ENCODE data around the gene UBTD1. TPM values are rescaled to one million over a fixed set of nuclear protein-coding genes. Genes with fewer than 3 reads are reported as not detected.
A peak's percentile ranks its signal among the peaks of the same experiment; 100 is the strongest.

UBTD1 gene
- total and polyA plus RNA-seq, 8 donors: 16.6 to 41.0 (median 20.6) TPM

DNA sequence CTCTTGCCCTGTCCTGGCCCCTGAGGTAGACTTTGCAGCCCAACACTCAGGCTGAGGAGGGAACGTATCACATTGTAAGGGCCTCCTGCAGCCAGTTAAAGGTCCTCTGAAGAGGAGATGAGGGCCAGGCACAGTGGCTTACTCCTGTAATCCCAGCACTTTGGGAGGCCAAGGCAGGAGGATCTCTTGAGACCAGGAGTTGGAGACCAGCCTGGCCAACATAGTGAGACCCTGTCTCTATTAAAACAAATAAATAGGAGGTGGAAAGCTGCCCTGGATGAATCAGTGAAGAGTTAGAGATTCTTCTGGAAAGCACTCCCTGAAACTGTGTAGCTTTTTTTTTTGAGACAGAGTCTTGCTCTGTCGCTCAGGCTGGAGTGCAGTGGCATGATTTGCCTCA is 88.5 kb downstream of the UBTD1 start:
- no peaks in the 10 kb centered on the region for H3K9me3 ChIP-seq
- H3K36me3 ChIP-seq: no peaks in the 10 kb centered on the region
- no peaks in the 10 kb centered on the region for H3K27me3 ChIP-seq
- TF ChIP-seq, protein P1, sequence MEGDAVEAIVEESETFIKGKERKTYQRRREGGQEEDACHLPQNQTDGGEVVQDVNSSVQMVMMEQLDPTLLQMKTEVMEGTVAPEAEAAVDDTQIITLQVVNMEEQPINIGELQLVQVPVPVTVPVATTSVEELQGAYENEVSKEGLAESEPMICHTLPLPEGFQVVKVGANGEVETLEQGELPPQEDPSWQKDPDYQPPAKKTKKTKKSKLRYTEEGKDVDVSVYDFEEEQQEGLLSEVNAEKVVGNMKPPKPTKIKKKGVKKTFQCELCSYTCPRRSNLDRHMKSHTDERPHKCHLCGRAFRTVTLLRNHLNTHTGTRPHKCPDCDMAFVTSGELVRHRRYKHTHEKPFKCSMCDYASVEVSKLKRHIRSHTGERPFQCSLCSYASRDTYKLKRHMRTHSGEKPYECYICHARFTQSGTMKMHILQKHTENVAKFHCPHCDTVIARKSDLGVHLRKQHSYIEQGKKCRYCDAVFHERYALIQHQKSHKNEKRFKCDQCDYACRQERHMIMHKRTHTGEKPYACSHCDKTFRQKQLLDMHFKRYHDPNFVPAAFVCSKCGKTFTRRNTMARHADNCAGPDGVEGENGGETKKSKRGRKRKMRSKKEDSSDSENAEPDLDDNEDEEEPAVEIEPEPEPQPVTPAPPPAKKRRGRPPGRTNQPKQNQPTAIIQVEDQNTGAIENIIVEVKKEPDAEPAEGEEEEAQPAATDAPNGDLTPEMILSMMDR (IDR thresholded peaks at IDR 0.05): no peak
- intact Hi-C loops (cut with DNase I): no loop called here
- DNase-seq: no peak
- no peak overlapping the region for H3K27ac ChIP-seq
- H3K4me1 ChIP-seq: no peaks in the 10 kb centered on the region
- H3K4me3 ChIP-seq: no peak overlapping the region
- ATAC-seq: no peak

DNA sequence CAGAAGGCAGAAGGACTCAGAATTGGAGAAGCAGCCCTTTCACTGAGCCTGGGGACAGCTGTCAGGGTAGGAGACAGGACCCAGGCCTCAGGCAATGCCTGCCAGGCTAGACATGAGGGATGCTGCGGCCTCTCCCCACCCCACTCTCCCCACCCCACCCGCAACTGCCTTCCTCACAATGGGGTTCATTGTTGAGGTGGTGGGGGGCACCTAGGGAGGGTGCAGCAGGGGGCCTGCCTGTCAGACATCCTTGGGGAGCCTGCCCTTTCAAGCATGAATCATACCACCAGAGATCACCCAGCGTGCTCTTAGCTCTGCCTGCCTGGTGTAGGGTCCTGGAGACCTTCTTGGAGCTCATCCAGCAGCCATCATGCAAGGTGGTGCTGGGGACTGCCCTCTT is 90.8 kb downstream of the UBTD1 start, which contains the start of gene C10orf62:
Gene C10orf62 (plus strand): TSS at position 243 of the 400 bp plus-strand sequence. CDS start 177 bp downstream, outside the sequence.
- no peak within 1 kb of the TSS for H3K27ac ChIP-seq
- DNase-seq (peak in 1 of 4 donors; percentile 20), ATAC-seq (no peak)
- no peaks in the 10 kb centered on the region for H3K36me3 ChIP-seq
- no peaks in the 10 kb centered on the region for H3K9me3 ChIP-seq
- TF ChIP-seq, protein P1 (IDR thresholded peaks at IDR 0.05): no peak
- no peak within 1 kb of the TSS for H3K4me3 ChIP-seq
- intact Hi-C loops (cut with DNase I): no loop called here
- H3K4me1 ChIP-seq: no peaks in the 10 kb centered on the region
- H3K27me3 ChIP-seq: no peaks in the 10 kb centered on the region

DNA sequence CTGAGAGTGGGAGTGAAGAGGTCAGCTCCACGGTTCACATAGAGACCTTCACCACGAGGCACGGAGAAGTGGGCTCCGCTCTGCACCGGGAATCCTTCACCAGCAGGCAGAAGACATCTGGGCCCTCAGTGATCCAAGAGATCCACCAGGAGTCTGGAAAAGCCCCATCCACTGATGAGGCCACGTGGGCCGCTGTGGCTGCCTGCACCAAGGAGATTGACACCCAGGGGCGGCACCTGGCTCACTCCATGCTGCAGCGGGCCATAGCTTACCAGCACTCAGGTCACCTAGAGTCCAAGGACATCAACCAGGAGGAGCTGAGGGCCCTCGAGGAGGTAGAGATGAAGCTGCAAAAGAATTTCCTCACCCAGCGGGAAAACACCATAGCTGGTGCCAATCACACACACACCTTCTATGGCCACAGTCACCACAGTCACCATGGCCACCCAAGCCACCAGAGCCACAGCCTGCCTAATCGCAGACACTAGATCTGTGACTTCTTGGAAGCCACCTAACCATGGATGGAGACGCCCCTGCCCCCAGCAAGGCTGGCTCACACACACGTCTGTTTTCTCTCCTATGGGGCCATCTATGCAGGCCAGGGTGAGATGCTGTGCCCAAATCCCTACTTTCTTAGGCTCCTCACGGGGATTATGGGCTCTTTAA is 91.5 kb downstream of the UBTD1 start:
- TF ChIP-seq, protein P1 (IDR thresholded peaks at IDR 0.05): no peak
- H3K4me1 ChIP-seq: no peaks in the 10 kb centered on the region
- H3K27me3 ChIP-seq: no peaks in the 10 kb centered on the region
- DNase-seq: peak in 1 of 4 donors; percentile 59
- intact Hi-C loops (cut with DNase I): no loop called here
- no peak for ATAC-seq
- no peak overlapping the region for H3K4me3 ChIP-seq
- no peaks in the 10 kb centered on the region for H3K9me3 ChIP-seq
- no peak overlapping the region for H3K27ac ChIP-seq
- no peaks in the 10 kb centered on the region for H3K36me3 ChIP-seq

DNA sequence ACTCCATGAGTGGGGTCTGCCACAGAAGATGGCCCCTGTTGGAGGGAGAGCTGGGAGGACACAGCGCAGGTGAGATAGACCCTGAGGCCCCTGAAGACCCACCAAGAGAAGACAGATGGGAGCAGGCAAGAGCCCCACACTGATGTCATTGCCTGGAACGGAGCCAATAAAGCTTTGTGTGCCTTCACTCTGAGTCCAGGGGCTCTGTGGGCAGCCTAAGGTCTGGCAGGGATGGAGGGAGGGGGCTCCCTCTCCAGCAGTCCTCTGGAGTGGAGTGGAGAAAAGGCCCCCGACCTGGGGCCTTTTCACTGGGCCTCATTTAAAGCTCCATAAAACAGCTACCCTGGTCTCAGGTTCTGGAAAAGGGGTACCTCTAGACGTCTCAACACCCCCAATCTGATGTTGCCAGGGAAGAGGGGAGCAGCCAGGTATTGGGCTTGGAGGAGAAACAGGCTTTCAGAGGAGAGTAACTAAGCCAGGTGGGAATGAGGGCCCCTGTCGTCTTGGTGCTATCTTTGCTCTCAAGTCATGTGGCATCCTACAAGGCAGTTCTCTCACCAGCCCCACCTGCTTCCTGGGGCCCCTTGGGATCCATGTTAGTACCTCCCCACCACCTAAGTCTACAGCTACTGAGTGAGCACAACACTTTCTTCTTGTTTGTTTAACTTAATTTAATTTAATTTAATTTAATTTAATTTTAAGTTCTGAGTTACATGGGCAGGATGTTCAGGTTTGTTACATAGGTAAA is 92.2 kb downstream of the UBTD1 start:
- peaks cover 2% of the 10 kb centered on the region in 2 donors for H3K4me1 ChIP-seq
- no peak overlapping the region for H3K27ac ChIP-seq
- H3K9me3 ChIP-seq: no peaks in the 10 kb centered on the region
- no peaks in the 10 kb centered on the region for H3K27me3 ChIP-seq
- intact Hi-C loops (cut with DNase I): no loop called here
- DNase-seq: peak in 1 of 4 donors; percentile 10
- no peak for ATAC-seq
- TF ChIP-seq, protein P1 (IDR thresholded peaks at IDR 0.05): no peak
- H3K36me3 ChIP-seq: no peaks in the 10 kb centered on the region
- H3K4me3 ChIP-seq: no peak overlapping the region

DNA sequence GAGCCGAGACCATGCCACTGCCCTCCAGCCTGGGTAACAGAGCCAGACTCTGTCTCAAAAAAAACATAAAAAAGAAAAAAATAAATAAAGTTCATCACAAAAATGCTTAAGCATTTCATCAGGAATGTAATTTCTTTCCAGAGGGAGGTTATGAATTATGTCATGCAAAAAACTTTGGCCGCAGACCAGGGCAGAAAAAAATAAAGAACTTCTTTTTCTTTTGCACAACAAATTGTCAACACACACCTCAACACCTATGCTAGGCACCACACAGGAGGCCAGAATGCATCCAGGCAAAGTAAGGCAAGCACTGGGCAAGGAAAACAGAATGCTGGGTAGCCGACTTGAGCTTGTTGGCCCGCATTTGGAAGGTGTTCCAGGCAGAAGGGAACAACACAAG is 94.7 kb downstream of the UBTD1 start:
- TF ChIP-seq, protein P1 (IDR thresholded peaks at IDR 0.05): no peak
- Histone ChIP-seq H3K27me3 (no peaks in the 10 kb centered on the region), H3K4me1 (peaks cover 3 to 19% of the 10 kb centered on the region in 2 donors), H3K36me3 (no peaks in the 10 kb centered on the region), H3K4me3 (no peak overlapping the region), H3K9me3 (no peaks in the 10 kb centered on the region), H3K27ac (no peak overlapping the region)
- intact Hi-C loops (cut with DNase I): no loop called here
- DNase-seq (peak in 1 of 4 donors; percentile 1), ATAC-seq (no peak)

All from left lung (tissue), 10 donors.